HG03175 (cell line): Measurements from ENCODE around the gene CTNS.
A peak's percentile ranks its signal among the peaks of the same experiment; 100 is the strongest.

Experiments used
- ATAC-seq: cut with Tn5 transposase; IDR thresholded peaks from one replicate; pipeline ENCODE4 v1.9.1; 2021; ENCODE audit warnings: mild to moderate bottlenecking, moderate library complexity; ENCODE audit not compliant: unreplicated experiment

CTNS gene

GRCh38 chr17:3708366-3708765, 71.8 kb downstream of the CTNS start:
- no peak for ATAC-seq

- peak; percentile 96 for ATAC-seq
These were observed 74.4 kb downstream of the CTNS start for GRCh38 chr17:3710951-3711383.
